ENCODE results near the gene DNAJB14. TPM values are rescaled to one million over a fixed set of nuclear protein-coding genes. Genes with fewer than 3 reads are reported as not detected.

Gene DNAJB14
- total and polyA plus RNA-seq, 2 of the 13 experiments (the other 11 are each of a cell fraction or from before 2014, with no cell fraction given) = 9.1 to 38.1 TPM

DNA sequence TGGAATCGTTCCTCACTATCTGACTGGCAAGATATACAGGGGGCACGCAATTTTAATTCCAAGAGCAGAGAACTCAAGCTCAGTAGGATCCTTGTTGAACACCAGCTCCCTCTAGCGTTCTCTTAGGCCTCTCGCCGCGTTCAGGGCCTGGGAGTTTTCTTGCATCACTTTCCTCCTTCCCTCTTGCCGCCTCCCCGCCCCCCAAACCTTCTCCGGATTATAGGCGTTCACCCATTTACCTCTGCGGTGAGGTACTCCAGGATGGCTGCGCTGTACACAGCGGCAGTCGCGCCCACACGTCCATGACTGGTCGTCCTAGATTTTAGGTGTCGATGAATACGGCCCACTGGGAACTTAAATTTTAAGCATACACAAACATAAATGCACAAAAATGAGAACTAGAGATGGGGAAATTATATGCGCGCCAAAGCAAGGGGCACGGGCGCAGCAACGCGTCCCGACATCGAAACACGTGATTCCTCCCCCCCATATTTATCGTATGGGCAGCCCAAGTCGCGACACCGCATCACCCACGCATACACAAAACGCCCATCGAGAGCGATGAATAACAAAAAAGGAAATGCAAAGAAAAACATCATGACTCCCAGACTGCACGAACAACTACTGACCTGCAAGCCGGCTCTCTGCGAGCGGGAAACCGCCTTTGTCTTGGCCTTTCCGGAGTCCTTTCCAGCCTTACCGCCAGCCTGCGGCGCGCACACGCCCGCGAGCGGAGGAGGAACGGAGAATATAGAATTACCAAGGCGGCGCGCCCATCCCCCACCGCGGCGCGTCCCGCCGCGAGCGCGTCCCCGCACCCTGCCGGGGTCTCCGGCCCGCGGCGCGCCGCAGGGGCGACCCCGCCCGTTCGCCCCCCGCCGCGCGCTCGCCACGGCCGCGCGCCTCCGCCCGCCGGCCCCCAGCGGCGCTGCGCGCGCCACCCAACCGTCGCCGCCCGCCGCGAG, 2.9 kb upstream of the DNAJB14 start (continued):
- TF ChIP-seq, protein P1, sequence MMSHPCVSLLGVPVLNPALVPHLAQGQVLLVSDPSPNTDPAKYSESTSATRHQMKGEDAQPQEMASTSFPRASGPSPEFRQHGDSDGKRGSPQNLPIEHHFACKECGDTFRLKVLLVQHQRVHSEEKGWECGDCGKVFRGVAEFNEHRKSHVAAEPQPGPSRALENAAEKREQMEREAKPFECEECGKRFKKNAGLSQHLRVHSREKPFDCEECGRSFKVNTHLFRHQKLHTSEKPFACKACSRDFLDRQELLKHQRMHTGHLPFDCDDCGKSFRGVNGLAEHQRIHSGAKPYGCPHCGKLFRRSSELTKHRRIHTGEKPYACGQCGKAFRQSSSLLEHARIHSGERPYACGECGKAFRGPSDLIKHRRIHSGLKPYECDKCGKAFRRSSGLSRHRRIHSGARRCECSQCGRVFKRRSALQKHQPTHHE (CRISPR knock-in tag; IDR thresholded peaks at IDR 0.05; ENCODE audit: borderline replicate concordance) = 0 out of 2 replicates have a peak, but pooled peaks have one; percentile 25
- no peak; the same call in 1 of the 2 replicates for TF ChIP-seq CHD2 (IDR thresholded peaks at IDR 0.05; ENCODE audit: low read depth, low read length)
- no peak for TF ChIP-seq HOXA3 (CRISPR knock-in tag; IDR thresholded peaks at IDR 0.05)
- TF ChIP-seq, protein P2, sequence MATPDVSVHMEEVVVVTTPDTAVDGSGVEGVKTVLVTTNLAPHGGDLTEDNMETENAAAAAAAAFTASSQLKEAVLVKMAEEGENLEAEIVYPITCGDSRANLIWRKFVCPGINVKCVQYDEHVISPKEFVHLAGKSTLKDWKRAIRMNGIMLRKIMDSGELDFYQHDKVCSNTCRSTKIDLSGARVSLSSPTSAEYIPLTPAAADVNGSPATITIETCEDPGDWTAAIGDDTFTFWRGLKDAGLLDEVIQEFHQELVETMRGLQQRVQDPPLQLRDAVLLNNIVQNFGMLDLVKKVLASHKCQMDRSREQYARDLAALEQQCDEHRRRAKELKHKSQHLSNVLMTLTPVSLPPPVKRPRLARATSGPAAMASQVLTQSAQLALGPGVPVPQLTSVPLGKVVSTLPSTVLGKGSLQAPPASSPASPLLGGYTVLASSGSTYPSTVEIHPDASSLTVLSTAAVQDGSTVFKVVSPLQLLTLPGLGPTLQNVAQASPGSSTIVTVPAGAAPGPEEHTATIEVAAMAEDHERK (CRISPR knock-in tag; IDR thresholded peaks at IDR 0.05; ENCODE audit: low read depth) = no peak
- TF ChIP-seq POLR2G (IDR thresholded peaks at IDR 0.05; ENCODE audit: low read depth, low read length) = peak; percentile 81
- no peak for TF ChIP-seq SUZ12 (IDR thresholded peaks at IDR 0.05; ENCODE audit: low read depth, low read length)
- no peak for TF ChIP-seq ZSCAN31 (CRISPR knock-in tag; IDR thresholded peaks at IDR 0.05; ENCODE audit: low read depth)
- TF ChIP-seq ZNF614 (CRISPR knock-in tag; IDR thresholded peaks at IDR 0.05; ENCODE audit: borderline replicate concordance) = no peak
- no peak for TF ChIP-seq ATM (IDR thresholded peaks at IDR 0.05; ENCODE audit: borderline replicate concordance)
- TF ChIP-seq, protein P3, sequence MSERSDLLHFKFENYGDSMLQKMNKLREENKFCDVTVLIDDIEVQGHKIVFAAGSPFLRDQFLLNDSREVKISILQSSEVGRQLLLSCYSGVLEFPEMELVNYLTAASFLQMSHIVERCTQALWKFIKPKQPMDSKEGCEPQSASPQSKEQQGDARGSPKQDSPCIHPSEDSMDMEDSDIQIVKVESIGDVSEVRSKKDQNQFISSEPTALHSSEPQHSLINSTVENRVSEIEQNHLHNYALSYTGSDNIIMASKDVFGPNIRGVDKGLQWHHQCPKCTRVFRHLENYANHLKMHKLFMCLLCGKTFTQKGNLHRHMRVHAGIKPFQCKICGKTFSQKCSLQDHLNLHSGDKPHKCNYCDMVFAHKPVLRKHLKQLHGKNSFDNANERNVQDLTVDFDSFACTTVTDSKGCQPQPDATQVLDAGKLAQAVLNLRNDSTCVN (CRISPR knock-in tag; IDR thresholded peaks at IDR 0.05; ENCODE audit: borderline replicate concordance) = no peak
- TF ChIP-seq ZNF235 (CRISPR knock-in tag; IDR thresholded peaks at IDR 0.05; ENCODE audit: borderline replicate concordance) = no peak
- TF ChIP-seq TRIM24 (CRISPR knock-in tag; IDR thresholded peaks at IDR 0.05) = no peak
- TF ChIP-seq, protein P4, sequence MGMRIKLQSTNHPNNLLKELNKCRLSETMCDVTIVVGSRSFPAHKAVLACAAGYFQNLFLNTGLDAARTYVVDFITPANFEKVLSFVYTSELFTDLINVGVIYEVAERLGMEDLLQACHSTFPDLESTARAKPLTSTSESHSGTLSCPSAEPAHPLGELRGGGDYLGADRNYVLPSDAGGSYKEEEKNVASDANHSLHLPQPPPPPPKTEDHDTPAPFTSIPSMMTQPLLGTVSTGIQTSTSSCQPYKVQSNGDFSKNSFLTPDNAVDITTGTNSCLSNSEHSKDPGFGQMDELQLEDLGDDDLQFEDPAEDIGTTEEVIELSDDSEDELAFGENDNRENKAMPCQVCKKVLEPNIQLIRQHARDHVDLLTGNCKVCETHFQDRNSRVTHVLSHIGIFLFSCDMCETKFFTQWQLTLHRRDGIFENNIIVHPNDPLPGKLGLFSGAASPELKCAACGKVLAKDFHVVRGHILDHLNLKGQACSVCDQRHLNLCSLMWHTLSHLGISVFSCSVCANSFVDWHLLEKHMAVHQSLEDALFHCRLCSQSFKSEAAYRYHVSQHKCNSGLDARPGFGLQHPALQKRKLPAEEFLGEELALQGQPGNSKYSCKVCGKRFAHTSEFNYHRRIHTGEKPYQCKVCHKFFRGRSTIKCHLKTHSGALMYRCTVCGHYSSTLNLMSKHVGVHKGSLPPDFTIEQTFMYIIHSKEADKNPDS (CRISPR knock-in tag; IDR thresholded peaks at IDR 0.05) = 0 out of 2 replicates have a peak, but pooled peaks have one; percentile 27
- TF ChIP-seq, protein P5, sequence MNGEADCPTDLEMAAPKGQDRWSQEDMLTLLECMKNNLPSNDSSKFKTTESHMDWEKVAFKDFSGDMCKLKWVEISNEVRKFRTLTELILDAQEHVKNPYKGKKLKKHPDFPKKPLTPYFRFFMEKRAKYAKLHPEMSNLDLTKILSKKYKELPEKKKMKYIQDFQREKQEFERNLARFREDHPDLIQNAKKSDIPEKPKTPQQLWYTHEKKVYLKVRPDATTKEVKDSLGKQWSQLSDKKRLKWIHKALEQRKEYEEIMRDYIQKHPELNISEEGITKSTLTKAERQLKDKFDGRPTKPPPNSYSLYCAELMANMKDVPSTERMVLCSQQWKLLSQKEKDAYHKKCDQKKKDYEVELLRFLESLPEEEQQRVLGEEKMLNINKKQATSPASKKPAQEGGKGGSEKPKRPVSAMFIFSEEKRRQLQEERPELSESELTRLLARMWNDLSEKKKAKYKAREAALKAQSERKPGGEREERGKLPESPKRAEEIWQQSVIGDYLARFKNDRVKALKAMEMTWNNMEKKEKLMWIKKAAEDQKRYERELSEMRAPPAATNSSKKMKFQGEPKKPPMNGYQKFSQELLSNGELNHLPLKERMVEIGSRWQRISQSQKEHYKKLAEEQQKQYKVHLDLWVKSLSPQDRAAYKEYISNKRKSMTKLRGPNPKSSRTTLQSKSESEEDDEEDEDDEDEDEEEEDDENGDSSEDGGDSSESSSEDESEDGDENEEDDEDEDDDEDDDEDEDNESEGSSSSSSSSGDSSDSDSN (CRISPR knock-in tag; IDR thresholded peaks at IDR 0.05) = peak; percentile 59
- TF ChIP-seq, protein P6, sequence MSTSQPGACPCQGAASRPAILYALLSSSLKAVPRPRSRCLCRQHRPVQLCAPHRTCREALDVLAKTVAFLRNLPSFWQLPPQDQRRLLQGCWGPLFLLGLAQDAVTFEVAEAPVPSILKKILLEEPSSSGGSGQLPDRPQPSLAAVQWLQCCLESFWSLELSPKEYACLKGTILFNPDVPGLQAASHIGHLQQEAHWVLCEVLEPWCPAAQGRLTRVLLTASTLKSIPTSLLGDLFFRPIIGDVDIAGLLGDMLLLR (CRISPR knock-in tag; IDR thresholded peaks at IDR 0.05) = 0 out of 2 replicates have a peak, but pooled peaks have one; percentile 40
- TF ChIP-seq SRY (CRISPR knock-in tag; IDR thresholded peaks at IDR 0.05) = no peak; the same call in 1 of the 2 replicates
- TF ChIP-seq ZSCAN12 (CRISPR knock-in tag; IDR thresholded peaks at IDR 0.05) = no peak
- TF ChIP-seq TMF1 (CRISPR knock-in tag; IDR thresholded peaks at IDR 0.05; ENCODE audit: low read depth) = no peak

All from HepG2 (cell line).